CD4-positive, alpha-beta T cell (primary cell): ENCODE measurements around the gene ICAM1. TPM values are rescaled to one million over a fixed set of nuclear protein-coding genes. Genes with fewer than 3 reads are reported as not detected.
"Not testable (repeated sequence)": the region's sequence is repeated elsewhere in the genome, so short reads cannot be mapped to it uniquely, and the experiment has no call there.

ENCODE experiments used
- ATAC-seq: fragments of 200-7000 bp; cut with Tn5 transposase; one replicate; pipeline ENCODE4 v1.10.0; 2022; ENCODE audit warnings: mild to moderate bottlenecking; ENCODE audit not compliant: poor library complexity
- CTCF ChIA-PET: fragments of 350-600 bp; sonication (Branson Sonifier 250); formaldehyde crosslinking; loops from one replicate; lab custom pipeline; 2021; ENCODE audit warnings: antibody characterized with exemption, inconsistent platforms; lab: Charles Lee
- POLR2A ChIA-PET: fragments of 350-600 bp; sonication (Branson Sonifier 250); formaldehyde crosslinking; loops from one replicate; lab custom pipeline; 2021; ENCODE audit warnings: antibody characterized with exemption, inconsistent platforms; lab: Charles Lee
- DNase-seq, 14 experiments: peaks; one replicate each; pipeline ENCODE4 v3.0.0-alpha.2; 2013 to 2020; ENCODE audit warnings: mixed read lengths in 2 of 14
- H3K27ac ChIP-seq, 2 donors: one replicate each; pipeline versions ENCODE4 v1.5.1 to v1.7.0; 2013; ENCODE audit warnings: low read length in 2 of 2, low read depth in 1 of 2, mild to moderate bottlenecking in 1 of 2
- H3K27me3 ChIP-seq, 2 experiments: 1 replicate in 1 of 2; 2 replicates in 1 of 2; pipeline versions ENCODE4 v1.6.1 to v1.7.0; 2013; ENCODE audit warnings: low read length in 2 of 2, control low read depth in 1 of 2, mild to moderate bottlenecking in 1 of 2, moderate library complexity in 1 of 2; ENCODE audit not compliant: insufficient read depth in 2 of 2, control insufficient read depth in 1 of 2
- H3K36me3 ChIP-seq: one replicate; pipeline ENCODE4 v1.6.1; 2013; ENCODE audit warnings: low read length, control low read depth; ENCODE audit not compliant: insufficient read depth
- H3K4me1 ChIP-seq: one replicate; pipeline ENCODE4 v1.6.1; 2013; ENCODE audit warnings: low read length, control low read depth; ENCODE audit not compliant: insufficient read depth
- H3K4me3 ChIP-seq: one replicate; pipeline ENCODE4 v1.5.1; 2013; ENCODE audit warnings: mild to moderate bottlenecking, low read length, moderate library complexity
- H3K9me3 ChIP-seq, 2 experiments: 1 replicate in 1 of 2; 2 replicates in 1 of 2; pipeline versions ENCODE4 v1.6.1 to v1.7.0; 2013; ENCODE audit warnings: low read length in 2 of 2, mild to moderate bottlenecking in 2 of 2, control low read depth in 1 of 2, moderate library complexity in 1 of 2; ENCODE audit not compliant: control insufficient read depth in 1 of 2, insufficient read depth in 1 of 2
- H3K27ac Mint-ChIP-seq: one replicate; pipeline ENCODE4 v1.8.0; 2020; ENCODE audit warnings: mixed read lengths
- H3K27me3 Mint-ChIP-seq: one replicate; pipeline ENCODE4 v1.8.0; 2021; ENCODE audit warnings: mixed read lengths
- H3K36me3 Mint-ChIP-seq: one replicate; pipeline ENCODE4 v1.8.0; 2021; ENCODE audit warnings: low read depth, mixed read lengths
- H3K4me1 Mint-ChIP-seq: one replicate; pipeline ENCODE4 v1.8.0; 2021; ENCODE audit warnings: low read depth, mixed read lengths
- H3K4me3 Mint-ChIP-seq: one replicate; pipeline ENCODE4 v1.8.0; 2020; ENCODE audit warnings: mild to moderate bottlenecking, mixed read lengths
- H3K9me3 Mint-ChIP-seq: one replicate; pipeline ENCODE4 v1.8.0; 2020; ENCODE audit warnings: mixed read lengths
- CTCF ChIP-seq: fragments of 200-600 bp; IDR thresholded peaks from one replicate; pipeline ENCODE4 v1.8.0; 2022; ENCODE audit warnings: antibody characterized with exemption, mild to moderate bottlenecking
- intact Hi-C, 2 experiments: fragments of 100-400 bp; cut with DNase I in 1 of 2; cut with micrococcal nuclease in 1 of 2; formaldehyde crosslinking; loops; one replicate each; pipeline versions ENCODE4 v1.15.1 to v1.9.0; 2023 to 2025; cut with DNase I, micrococcal nuclease
- total RNA-seq, 174 experiments: library from RNA in 2 of 174; stranded (reverse) in 2 of 174; gene quantifications; one replicate each; pipeline ENCODE4 v1.2.3 and lab custom pipeline; 2021 to 2026

The ICAM1 gene
- total RNA-seq, 2 experiments from 2014 or later: 7.0 to 7.4 TPM

DNA sequence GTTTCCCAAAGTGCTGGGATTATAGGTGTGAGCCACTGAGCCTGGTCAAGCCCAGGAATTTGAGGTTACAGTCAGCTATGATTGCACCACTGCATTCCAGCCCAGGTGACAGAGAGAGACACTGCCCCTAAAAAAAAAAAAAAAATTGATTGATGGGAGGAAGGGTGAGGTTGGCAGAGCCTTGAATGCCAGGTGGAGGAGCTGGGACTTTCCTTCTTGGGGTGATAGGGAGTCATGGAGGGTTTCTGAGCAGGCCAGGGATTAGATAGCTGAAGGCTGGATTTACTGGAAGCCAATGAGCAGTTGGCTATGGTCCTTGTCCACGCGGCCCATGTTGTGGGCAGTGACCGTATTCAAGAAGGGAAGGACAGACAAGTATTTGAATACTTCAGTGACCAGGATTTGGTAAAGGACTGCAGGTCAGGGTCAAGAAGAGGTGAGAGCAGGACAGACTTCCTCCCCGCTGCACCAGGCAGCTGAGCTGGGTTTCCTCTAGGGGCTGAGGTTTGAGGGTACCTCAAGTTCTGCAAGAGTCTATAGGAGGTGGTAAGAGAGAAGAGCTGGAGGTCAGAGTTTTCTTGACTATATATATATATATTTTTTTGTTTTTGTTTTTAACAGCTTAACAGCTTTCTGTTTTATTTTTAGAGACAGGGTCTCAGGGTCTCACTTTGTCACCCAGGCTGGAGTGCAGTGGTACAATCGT lies 9.0 kb downstream of the ICAM1 start:
- CTCF ChIA-PET: interaction anchor here (1.1 to 2.3 kb wide), 2 partner anchors 10 to 109 kb away, joined by 3 to 5 read pairs; partner anchors contain the start of gene ICAM1
- peak in 1 of 14 experiments; percentile 5 for DNase-seq
- Mint-ChIP-seq H3K36me3 (peaks cover 31% of the 10 kb centered on the region), H3K27me3 (no peaks in the 10 kb centered on the region), H3K27ac (no peak overlapping the region), H3K9me3 (no peaks in the 10 kb centered on the region), H3K4me1 (no peaks in the 10 kb centered on the region), H3K4me3 (no peak overlapping the region)
- POLR2A ChIA-PET: interaction anchor here (0.7 to 1.1 kb wide), 2 partner anchors 8 to 9 kb away, joined by 6 to 9 read pairs; partner anchors contain the start of gene ICAM1
- no peaks in the 10 kb centered on the region for H3K4me1 ChIP-seq
- TF ChIP-seq CTCF: no peak
- peaks cover 36% of the 10 kb centered on the region for H3K36me3 ChIP-seq
- no peaks in the 10 kb centered on the region for H3K27me3 ChIP-seq
- no peak overlapping the region for H3K4me3 ChIP-seq
- intact Hi-C loops: no loop called here
- ATAC-seq: no peak
- H3K9me3 ChIP-seq: no peaks in the 10 kb centered on the region
- no peak overlapping the region for H3K27ac ChIP-seq

DNA sequence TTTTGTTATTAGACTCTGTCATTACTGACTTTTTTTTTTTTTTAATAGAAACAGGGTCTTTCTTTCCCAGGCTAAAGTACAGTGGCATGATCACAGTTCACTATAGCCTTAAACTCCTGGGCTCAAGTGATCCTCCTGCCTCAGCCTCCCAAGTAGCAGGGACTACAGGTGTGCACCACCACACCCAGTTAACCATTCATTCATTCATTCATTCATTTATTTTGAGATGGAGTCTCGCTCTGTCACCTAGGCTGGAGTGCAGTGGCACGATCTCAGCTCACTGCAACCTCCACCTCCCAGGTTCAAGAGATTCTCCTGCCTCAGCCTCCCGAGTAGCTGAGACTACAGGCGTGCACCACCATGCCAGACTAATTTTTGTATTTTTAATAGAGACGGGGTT lies 11.1 kb downstream of the ICAM1 start:
- H3K9me3 Mint-ChIP-seq, intact Hi-C loops, H3K4me3 ChIP-seq, H3K4me3 Mint-ChIP-seq, CTCF ChIA-PET, H3K27me3 Mint-ChIP-seq, POLR2A ChIA-PET, H3K27ac Mint-ChIP-seq, DNase-seq, H3K27ac ChIP-seq, ATAC-seq, H3K9me3 ChIP-seq, H3K27me3 ChIP-seq: not testable (repeated sequence)
- Histone ChIP-seq H3K36me3 (peaks cover 46% of the 10 kb centered on the region), H3K4me1 (peaks cover 14% of the 10 kb centered on the region)
- Mint-ChIP-seq H3K36me3 (peaks cover 43% of the 10 kb centered on the region), H3K4me1 (peaks cover 20% of the 10 kb centered on the region)

DNA sequence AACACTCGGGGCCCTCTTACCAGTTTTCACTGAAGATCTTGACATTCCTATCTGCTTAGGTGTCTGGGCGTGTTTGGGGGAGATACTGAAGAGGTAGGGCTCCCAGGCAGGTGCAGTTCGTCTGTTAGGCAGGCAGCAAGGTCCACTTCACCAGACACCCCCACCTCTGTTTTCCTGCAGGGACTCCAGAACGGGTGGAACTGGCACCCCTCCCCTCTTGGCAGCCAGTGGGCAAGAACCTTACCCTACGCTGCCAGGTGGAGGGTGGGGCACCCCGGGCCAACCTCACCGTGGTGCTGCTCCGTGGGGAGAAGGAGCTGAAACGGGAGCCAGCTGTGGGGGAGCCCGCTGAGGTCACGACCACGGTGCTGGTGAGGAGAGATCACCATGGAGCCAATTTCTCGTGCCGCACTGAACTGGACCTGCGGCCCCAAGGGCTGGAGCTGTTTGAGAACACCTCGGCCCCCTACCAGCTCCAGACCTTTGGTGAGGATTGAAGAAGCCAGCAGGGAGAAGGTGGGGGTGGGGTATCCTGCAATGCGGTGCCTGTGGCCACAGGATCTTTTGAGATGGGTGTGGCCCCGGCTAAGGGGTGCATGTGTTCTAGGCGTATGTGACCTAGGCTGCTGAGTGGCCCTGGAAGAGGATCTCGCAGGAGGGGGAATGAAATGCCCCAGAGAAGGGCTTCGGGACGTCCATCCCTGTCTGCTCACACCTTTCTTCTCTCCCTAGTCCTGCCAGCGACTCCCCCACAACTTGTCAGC lies 12.6 kb downstream of the ICAM1 start:
- Mint-ChIP-seq H3K27me3 (peaks cover 17% of the 10 kb centered on the region), H3K27ac (no peak overlapping the region), H3K4me1 (peaks cover 32% of the 10 kb centered on the region), H3K9me3 (no peaks in the 10 kb centered on the region), H3K36me3 (peaks cover 34% of the 10 kb centered on the region), H3K4me3 (no peak overlapping the region)
- ChIA-PET POLR2A (no interaction called here), CTCF (interaction anchor here (4.4 kb wide), 1 partner anchor 13 kb away, joined by 21 read pairs; the partner anchor contains the start of gene ICAM1)
- Histone ChIP-seq H3K9me3 (peaks cover 0 to 17% of the 10 kb centered on the region in 2 experiments), H3K27me3 (peaks cover 15 to 18% of the 10 kb centered on the region in 2 experiments), H3K4me3 (no peak overlapping the region), H3K27ac (no peak overlapping the region), H3K4me1 (peaks cover 28% of the 10 kb centered on the region), H3K36me3 (peaks cover 38% of the 10 kb centered on the region)
- peak in 1 of 14 experiments; percentile 17 for DNase-seq
- intact Hi-C loops: no loop called here
- no peak for ATAC-seq
- no peak for TF ChIP-seq CTCF
